HG02759 (cell line): ENCODE measurements around the gene GIGYF2.
"Not testable (repeated sequence)": the region's sequence is repeated elsewhere in the genome, so short reads cannot be mapped to it uniquely, and the experiment has no call there.

Experiments
- ATAC-seq: cut with Tn5 transposase; IDR thresholded peaks from one replicate; pipeline ENCODE4 v1.9.1; 2021; ENCODE audit warnings: mild to moderate bottlenecking, moderate library complexity; ENCODE audit not compliant: unreplicated experiment

Gene GIGYF2, protein sequence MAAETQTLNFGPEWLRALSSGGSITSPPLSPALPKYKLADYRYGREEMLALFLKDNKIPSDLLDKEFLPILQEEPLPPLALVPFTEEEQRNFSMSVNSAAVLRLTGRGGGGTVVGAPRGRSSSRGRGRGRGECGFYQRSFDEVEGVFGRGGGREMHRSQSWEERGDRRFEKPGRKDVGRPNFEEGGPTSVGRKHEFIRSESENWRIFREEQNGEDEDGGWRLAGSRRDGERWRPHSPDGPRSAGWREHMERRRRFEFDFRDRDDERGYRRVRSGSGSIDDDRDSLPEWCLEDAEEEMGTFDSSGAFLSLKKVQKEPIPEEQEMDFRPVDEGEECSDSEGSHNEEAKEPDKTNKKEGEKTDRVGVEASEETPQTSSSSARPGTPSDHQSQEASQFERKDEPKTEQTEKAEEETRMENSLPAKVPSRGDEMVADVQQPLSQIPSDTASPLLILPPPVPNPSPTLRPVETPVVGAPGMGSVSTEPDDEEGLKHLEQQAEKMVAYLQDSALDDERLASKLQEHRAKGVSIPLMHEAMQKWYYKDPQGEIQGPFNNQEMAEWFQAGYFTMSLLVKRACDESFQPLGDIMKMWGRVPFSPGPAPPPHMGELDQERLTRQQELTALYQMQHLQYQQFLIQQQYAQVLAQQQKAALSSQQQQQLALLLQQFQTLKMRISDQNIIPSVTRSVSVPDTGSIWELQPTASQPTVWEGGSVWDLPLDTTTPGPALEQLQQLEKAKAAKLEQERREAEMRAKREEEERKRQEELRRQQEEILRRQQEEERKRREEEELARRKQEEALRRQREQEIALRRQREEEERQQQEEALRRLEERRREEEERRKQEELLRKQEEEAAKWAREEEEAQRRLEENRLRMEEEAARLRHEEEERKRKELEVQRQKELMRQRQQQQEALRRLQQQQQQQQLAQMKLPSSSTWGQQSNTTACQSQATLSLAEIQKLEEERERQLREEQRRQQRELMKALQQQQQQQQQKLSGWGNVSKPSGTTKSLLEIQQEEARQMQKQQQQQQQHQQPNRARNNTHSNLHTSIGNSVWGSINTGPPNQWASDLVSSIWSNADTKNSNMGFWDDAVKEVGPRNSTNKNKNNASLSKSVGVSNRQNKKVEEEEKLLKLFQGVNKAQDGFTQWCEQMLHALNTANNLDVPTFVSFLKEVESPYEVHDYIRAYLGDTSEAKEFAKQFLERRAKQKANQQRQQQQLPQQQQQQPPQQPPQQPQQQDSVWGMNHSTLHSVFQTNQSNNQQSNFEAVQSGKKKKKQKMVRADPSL (N-terminal part only)

GRCh38 chr2:232697059-232697806 is at the start of gene GIGYF2:
GIGYF2 (plus strand) TSS chr2:232697331; CDS start chr2:232735198, 37,867 bp downstream.
- ATAC-seq = peak; percentile 82

- ATAC-seq = no peak
These were observed 48.1 kb upstream of the GIGYF2 start for GRCh38 chr2:232649033-232649432.

DNA sequence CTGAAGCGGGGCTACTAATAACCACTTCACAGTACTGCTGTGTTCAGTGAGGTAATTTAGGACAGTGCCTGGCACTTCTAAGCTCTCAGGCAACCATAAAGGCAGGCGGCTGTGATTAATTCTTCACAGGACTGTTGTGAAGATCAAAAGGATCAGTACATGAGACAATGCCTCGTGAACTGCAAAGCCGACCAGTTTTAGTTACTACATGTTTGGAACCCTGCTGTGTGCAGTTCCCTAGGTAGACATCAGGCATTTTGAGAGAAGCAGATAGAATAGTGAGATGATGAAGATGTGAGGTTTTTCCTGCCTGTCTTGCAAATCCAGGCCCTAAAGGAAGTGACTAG is 44.7 kb upstream of the GIGYF2 start:
- no peak for ATAC-seq

GRCh38 chr2:232653441-232653840 is 43.7 kb upstream of the GIGYF2 start:
- ATAC-seq = no peak

GRCh38 chr2:232655392-232655791 is 41.7 kb upstream of the GIGYF2 start:
- ATAC-seq = no peak

GRCh38 chr2:232658217-232658785 is 38.8 kb upstream of the GIGYF2 start:
- ATAC-seq = no peak

DNA sequence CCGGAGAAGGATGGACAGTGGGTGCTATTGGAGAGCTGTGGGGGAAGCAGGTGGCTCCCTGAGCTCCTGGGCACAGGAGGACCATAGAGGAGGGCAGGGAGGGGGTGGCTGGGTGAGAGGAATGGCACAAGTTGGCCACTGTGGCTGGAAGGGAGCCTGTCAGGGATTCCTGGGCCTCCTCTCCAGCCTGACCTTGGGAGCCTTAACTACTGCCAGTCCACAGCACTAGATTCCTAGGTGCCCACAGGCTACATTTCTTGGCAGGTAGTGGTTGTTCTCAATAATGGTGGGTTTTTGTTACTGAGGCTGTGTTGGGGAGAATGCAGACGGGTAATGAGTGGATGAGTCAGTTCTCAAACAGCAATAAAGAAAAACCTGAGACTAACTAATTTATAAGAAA is 37.8 kb upstream of the GIGYF2 start:
- ATAC-seq = no peak

GRCh38 chr2:232662486-232663260 is 34.5 kb upstream of the GIGYF2 start:
- ATAC-seq = no peak

DNA sequence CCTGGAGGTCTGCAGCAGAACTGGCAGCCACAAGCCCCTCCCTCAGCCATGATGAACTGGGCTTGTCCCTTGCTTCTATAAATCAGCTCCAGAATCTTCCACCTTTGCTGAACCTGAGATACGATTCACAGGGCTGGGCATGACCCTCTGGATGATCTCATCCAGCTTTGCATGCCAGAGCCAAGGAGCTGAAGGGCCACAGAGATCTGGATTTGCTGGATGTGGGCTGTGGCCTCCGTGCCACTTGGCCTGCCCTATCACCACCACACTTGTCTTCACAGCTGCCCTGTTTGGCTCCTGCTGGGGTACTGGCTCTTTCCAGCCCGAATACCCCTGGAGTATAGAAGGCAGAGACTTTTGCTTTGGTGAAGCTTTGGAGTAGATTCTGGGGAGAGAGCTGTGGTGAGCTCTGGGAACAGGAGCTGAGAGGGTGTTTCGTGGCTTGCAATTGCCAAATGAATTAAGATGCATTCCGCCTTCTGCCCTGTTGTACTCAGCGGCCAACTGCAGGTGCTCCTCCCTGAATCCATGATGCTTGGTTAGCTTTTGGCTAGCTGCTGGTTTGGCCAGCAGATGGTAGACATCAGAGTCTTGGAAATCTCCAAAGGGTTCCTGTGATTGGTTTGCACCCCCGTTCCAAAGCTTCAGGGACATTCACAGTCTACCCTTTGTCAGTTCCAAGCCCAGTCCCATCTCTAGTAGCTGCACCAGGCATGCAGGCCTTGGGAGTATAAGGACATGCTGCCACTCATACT is 30.9 kb upstream of the GIGYF2 start:
- no peak for ATAC-seq

GRCh38 chr2:232667989-232668583 is 29.0 kb upstream of the GIGYF2 start:
- no peak for ATAC-seq

DNA sequence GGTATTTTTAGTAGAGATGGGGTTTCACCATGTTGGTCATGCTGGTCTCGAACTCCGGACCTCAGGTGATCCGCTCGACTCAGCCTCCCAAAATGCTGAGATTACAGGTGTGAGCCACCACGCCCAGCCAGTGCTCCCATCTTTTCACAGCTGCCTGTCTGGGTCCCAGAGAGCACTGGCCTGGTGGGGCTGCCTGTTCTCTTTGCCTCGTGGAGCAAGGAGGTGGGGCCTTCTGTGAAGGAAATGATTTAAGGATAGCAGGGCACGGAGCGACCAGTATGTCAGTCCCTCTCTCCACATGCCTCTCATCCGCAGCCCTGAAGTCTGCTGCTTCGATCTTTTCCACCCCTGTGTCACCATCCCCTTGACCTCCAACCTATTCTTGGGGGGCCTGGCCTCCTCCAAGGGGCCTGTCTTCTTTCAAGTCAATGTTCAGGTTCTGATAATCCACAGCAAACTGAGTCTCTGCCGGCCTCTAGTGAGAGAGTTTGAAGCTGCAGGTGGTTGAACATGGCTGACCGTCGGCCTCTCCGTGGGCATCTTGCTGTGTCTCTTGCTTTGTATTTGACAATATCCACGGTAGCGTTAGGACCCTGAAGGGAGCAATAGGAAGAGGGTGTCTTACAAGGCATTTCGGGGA is 28.2 kb upstream of the GIGYF2 start:
- no peak for ATAC-seq

DNA sequence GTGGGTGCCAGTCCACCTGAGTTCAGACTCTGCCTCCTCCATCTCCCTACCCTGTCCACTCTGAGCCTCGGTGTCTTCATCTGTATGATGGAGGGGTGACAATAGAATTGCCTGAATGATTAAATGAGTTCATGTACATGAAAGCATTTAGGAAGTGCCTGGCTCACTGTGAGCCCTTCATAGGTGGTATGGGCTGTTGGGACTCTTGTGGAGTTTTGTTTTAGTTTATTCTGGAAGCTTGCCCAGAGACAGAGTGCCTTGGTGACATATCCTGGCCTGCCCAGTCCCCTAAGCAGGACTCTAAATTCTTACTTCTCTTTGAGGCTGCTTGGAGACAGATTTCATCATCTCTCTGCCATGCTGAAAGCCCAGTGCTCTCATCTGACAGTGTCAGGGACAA is 24.5 kb upstream of the GIGYF2 start:
- ATAC-seq = no peak

DNA sequence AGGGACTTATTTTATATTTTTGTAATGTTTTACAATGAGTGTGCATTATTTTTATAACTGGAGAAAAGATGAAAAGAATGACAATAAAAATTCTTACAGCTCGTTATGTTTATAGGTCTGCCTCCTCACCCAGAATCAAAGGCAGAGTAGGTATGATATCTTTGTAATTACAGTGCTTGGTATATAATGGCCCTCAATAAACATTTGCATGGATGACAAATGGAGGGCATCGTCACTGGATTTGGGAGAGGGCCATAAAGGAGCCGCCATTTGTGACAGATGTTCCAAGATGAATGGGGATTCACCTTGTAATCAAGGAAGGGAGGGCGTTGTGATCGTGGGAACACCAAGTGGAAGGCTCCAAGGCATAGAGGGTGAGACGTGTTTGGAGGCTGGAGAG is 22.6 kb upstream of the GIGYF2 start:
- ATAC-seq = no peak

- ATAC-seq = no peak
These were observed 21.8 kb upstream of the GIGYF2 start for GRCh38 chr2:232675381-232675780.

GRCh38 chr2:232680006-232680405 is 17.1 kb upstream of the GIGYF2 start:
- ATAC-seq = no peak

DNA sequence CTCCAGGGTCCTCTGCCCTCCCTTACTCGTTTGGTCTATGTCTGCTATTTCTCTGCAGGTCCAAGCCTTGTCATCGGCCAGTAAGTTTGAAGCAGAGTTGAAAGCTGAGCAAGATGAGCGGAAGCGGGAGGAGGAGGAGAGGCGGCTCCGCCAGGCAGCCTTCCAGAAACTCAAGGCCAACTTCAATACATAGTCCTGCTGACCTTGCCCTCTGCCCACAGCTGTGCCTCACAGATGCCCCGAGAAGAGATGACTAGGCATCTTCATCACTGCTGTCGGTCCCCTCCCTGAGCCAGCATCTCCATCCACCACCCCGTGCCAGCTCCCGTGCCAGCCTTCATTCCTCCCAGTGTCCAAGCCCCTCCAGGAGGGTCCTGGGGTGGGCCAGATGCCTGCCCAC is 15.6 kb upstream of the GIGYF2 start:
- no peak for ATAC-seq

DNA sequence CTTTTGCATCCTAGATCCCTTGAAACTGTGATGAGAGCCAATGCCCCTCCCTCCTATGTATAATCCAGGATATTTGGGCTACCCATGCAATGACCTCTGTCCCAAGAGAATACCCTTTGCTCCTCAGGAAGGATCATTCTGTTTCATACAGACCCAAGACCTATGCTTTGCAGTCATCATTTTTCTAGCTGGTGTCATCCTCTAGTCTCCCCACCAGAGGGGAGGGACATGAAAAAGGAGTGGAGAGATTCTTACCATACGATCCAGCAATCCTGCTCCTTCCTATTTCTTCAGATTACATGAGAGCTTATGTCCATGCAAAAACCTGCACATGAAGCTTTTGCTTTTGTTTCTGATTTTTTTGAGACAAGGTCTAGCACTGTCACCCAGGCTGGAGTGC is 13.8 kb upstream of the GIGYF2 start:
- ATAC-seq = no peak

DNA sequence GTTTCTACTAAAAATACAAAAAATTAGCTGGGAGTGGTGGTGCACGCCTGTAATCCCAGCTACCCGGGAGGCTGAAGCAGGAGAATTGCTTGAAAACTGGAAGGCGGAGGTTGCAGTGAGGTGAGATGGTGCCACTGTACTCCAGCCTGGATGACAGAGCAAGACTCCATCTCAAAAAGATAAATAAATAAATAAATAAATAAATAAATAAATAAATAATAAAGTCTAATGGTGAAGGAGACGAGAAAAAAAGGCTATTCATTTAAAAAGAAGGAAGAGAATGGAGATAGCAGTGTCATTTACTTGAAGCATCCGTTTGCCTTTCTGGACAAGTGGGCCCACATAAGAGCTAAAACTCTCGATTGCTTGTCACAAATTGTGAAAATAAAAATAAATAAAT is 11.7 kb upstream of the GIGYF2 start:
- not testable (repeated sequence) for ATAC-seq
